Activated naive CD4-positive, alpha-beta T cell treated with anti-CD3 and anti-CD28 coated beads, Interleukin-2, amount 10 ng/mL, durations not matched to agents 7 days and 5 days (primary cell): ENCODE results near the gene PLCD4.

Source experiments
- CTCF ChIA-PET: fragments of 350-600 bp; sonication (Branson Sonifier 250); formaldehyde crosslinking; loops from one replicate; lab custom pipeline; 2021; ENCODE audit warnings: antibody characterized with exemption; lab: Charles Lee
- DNase-seq: peaks from one replicate; pipeline ENCODE4 v3.0.0-alpha.2; 2020
- H3K27ac Mint-ChIP-seq: one replicate; pipeline ENCODE4 v1.8.0; 2021; ENCODE audit warnings: mild to moderate bottlenecking, moderate library complexity, mixed read lengths
- H3K27me3 Mint-ChIP-seq: one replicate; pipeline ENCODE4 v1.8.0; 2021; ENCODE audit warnings: mild to moderate bottlenecking, mixed read lengths
- H3K36me3 Mint-ChIP-seq: one replicate; pipeline ENCODE4 v1.8.0; 2021; ENCODE audit warnings: mixed read lengths
- H3K4me1 Mint-ChIP-seq: one replicate; pipeline ENCODE4 v1.8.0; 2021; ENCODE audit warnings: mixed read lengths
- H3K4me3 Mint-ChIP-seq: one replicate; pipeline ENCODE4 v1.8.0; 2021; ENCODE audit warnings: mild to moderate bottlenecking, moderate library complexity, mixed read lengths
- H3K9me3 Mint-ChIP-seq: one replicate; pipeline ENCODE4 v1.8.0; 2021; ENCODE audit warnings: mixed read lengths

The PLCD4 gene

GRCh38 chr2:218607436-218608115 is at the start of gene PLCD4:
Gene PLCD4, plus strand, starts transcription at chr2:218607899. Its CDS starts 7,841 bp downstream, at chr2:218615740.
- no peak within 1 kb of the TSS for H3K4me3 Mint-ChIP-seq
- H3K9me3 Mint-ChIP-seq: no peaks in the 10 kb centered on the region
- DNase-seq: no peak
- no peaks in the 10 kb centered on the region for H3K4me1 Mint-ChIP-seq
- no peaks in the 10 kb centered on the region for H3K36me3 Mint-ChIP-seq
- CTCF ChIA-PET: interaction anchor here (1.3 kb wide), 1 partner anchor 41 kb away, joined by 4 read pairs; no protein-coding TSS in a partner anchor
- H3K27me3 Mint-ChIP-seq: peaks cover 44% of the 10 kb centered on the region
- H3K27ac Mint-ChIP-seq: no peak within 1 kb of the TSS

DNA sequence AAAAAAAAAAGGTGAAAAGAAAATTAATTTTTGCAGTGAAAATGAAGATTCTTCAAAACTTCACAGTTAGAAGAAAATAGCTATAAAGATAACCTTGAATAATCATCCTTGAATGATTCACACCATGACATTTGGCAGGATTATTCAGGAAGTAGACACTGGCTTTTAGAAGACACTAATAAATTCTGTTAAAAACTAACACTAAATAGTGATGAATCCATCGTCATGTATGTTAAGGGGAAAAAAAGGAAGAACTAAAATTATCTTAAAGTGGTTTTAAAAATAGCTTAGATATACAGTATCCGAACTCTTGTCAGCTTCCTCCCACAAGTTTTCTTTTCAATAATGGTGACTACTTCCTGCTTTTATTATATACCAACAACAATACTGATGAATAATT is 49.8 kb upstream of the PLCD4 start:
- no peaks in the 10 kb centered on the region for H3K9me3 Mint-ChIP-seq
- DNase-seq: no peak
- H3K4me3 Mint-ChIP-seq: no peak overlapping the region
- CTCF ChIA-PET: interaction anchor here (0.6 kb wide), 1 partner anchor 940 kb away, joined by 3 read pairs; no protein-coding TSS in a partner anchor
- H3K4me1 Mint-ChIP-seq: peaks cover 4% of the 10 kb centered on the region
- no peak overlapping the region for H3K27ac Mint-ChIP-seq
- H3K36me3 Mint-ChIP-seq: peaks cover 56% of the 10 kb centered on the region
- no peaks in the 10 kb centered on the region for H3K27me3 Mint-ChIP-seq

GRCh38 chr2:218558986-218559385 is 48.7 kb upstream of the PLCD4 start:
- CTCF ChIA-PET: no interaction called here
- peaks cover 15% of the 10 kb centered on the region for H3K4me1 Mint-ChIP-seq
- H3K4me3 Mint-ChIP-seq: no peak overlapping the region
- no peak for DNase-seq
- peaks cover 53% of the 10 kb centered on the region for H3K36me3 Mint-ChIP-seq
- no peaks in the 10 kb centered on the region for H3K27me3 Mint-ChIP-seq
- peak overlapping the region; percentile 40 for H3K27ac Mint-ChIP-seq
- no peaks in the 10 kb centered on the region for H3K9me3 Mint-ChIP-seq

DNA sequence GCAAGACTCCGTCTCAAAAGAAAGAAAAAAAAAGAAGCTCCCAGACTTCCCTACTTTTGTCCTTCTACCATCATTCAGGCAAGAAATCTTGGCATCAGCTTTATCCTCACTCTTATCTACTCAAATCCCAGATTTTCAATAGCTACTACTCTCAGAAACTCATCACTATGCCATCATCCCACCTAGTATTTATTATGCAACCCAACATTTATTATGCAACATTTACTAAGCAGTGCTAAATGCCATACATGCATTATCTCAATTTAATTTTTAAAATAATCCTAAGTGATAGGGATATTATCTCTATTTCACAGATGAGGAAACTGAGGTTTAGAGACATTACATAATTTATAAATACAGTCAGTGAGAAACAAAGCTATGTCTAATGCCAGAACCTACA is 43.6 kb upstream of the PLCD4 start:
- CTCF ChIA-PET: interaction anchor here (0.7 kb wide), 1 partner anchor 291 kb away, joined by 4 read pairs; no protein-coding TSS in a partner anchor
- Mint-ChIP-seq H3K27ac (no peak overlapping the region), H3K4me1 (peaks cover 34% of the 10 kb centered on the region)

GRCh38 chr2:218566296-218566695 is 41.4 kb upstream of the PLCD4 start:
- H3K27ac Mint-ChIP-seq: no peak overlapping the region
- H3K9me3 Mint-ChIP-seq: no peaks in the 10 kb centered on the region
- H3K36me3 Mint-ChIP-seq: peaks cover 48% of the 10 kb centered on the region
- H3K4me3 Mint-ChIP-seq: peak overlapping the region; percentile 95
- CTCF ChIA-PET: no interaction called here
- no peaks in the 10 kb centered on the region for H3K27me3 Mint-ChIP-seq
- H3K4me1 Mint-ChIP-seq: peaks cover 55% of the 10 kb centered on the region
- no peak for DNase-seq

More for the DNA sequence above, 43.6 kb upstream of the PLCD4 start:
- Mint-ChIP-seq H3K4me3 (no peak overlapping the region), H3K9me3 (no peaks in the 10 kb centered on the region), H3K36me3 (peaks cover 46% of the 10 kb centered on the region), H3K27me3 (no peaks in the 10 kb centered on the region)
- no peak for DNase-seq

DNA sequence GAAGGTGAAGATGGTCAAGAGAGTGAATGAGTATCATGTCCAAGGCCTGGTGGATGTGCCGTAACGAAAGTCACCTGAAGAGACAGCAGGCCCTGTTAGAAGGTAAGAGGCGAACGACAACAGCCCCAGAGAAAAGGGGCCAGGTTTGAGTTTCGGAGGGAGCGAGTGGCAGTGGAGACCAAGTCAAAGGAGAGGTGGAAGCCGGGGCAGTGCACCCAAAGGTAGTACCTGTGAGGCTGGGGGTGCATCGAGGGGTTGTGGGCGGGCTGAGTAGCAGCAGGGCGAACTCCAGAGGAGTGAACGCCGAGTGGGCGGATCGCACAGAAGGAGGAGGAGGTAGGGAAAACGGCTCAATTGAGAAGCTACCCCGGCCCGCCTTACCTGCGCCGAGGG is 39.9 kb upstream of the PLCD4 start:
- Mint-ChIP-seq H3K36me3 (peaks cover 45% of the 10 kb centered on the region), H3K4me3 (peak overlapping the region; percentile 95), H3K27ac (peak overlapping the region; percentile 99), H3K4me1 (peaks cover 64% of the 10 kb centered on the region), H3K9me3 (no peaks in the 10 kb centered on the region), H3K27me3 (no peaks in the 10 kb centered on the region)
- CTCF ChIA-PET: interaction anchor here (0.6 kb wide), 1 partner anchor 52 kb away, joined by 3 read pairs; no protein-coding TSS in a partner anchor
- DNase-seq: peak; percentile 85

GRCh38 chr2:218568190-218569037 is 39.3 kb upstream of the PLCD4 start, which contains the start of the genes CNOT9 and USP37:
Gene CNOT9, plus strand, starts transcription at chr2:218568839. Its CDS starts 116 bp downstream, at chr2:218568955.
Gene USP37, minus strand, starts transcription at chr2:218568351. Its CDS starts 9,698 bp downstream, at chr2:218558653.
- H3K36me3 Mint-ChIP-seq: peaks cover 48% of the 10 kb centered on the region

GRCh38 chr2:218569038-218569431 is 38.7 kb upstream of the PLCD4 start:
- Mint-ChIP-seq H3K27me3 (no peaks in the 10 kb centered on the region), H3K36me3 (peaks cover 44% of the 10 kb centered on the region), H3K9me3 (no peaks in the 10 kb centered on the region), H3K4me1 (peaks cover 58% of the 10 kb centered on the region), H3K27ac (peak overlapping the region; percentile 99), H3K4me3 (peak overlapping the region; percentile 95)
- peak; percentile 63 for DNase-seq
- CTCF ChIA-PET: no interaction called here

More at GRCh38 chr2:218568190-218569037, 39.3 kb upstream of the PLCD4 start, which contains the start of the genes CNOT9 and USP37:
- Mint-ChIP-seq H3K27me3 (no peaks in the 10 kb centered on the region), H3K9me3 (no peaks in the 10 kb centered on the region), H3K4me1 (peaks cover 62% of the 10 kb centered on the region), H3K4me3 (peak within 1 kb of the TSS; percentile 95), H3K27ac (peak within 1 kb of the TSS; percentile 99)
- DNase-seq: peak; percentile 100
- CTCF ChIA-PET: interaction anchor here (0.6 kb wide), 1 partner anchor 52 kb away, joined by 3 read pairs; no protein-coding TSS in a partner anchor

- Mint-ChIP-seq H3K36me3 (peaks cover 44% of the 10 kb centered on the region), H3K27me3 (no peaks in the 10 kb centered on the region), H3K9me3 (no peaks in the 10 kb centered on the region), H3K4me1 (peaks cover 56% of the 10 kb centered on the region), H3K4me3 (peak overlapping the region; percentile 95), H3K27ac (peak overlapping the region; percentile 99)
- peak; percentile 24 for DNase-seq
- CTCF ChIA-PET: no interaction called here
Observed at GRCh38 chr2:218569661-218570500, 37.8 kb upstream of the PLCD4 start.

GRCh38 chr2:218570850-218571249 is 36.8 kb upstream of the PLCD4 start:
- H3K4me3 Mint-ChIP-seq: peak overlapping the region; percentile 95
- no peaks in the 10 kb centered on the region for H3K9me3 Mint-ChIP-seq
- H3K27ac Mint-ChIP-seq: peak overlapping the region; percentile 99
- DNase-seq: no peak
- CTCF ChIA-PET: no interaction called here
- peaks cover 58% of the 10 kb centered on the region for H3K4me1 Mint-ChIP-seq
- H3K36me3 Mint-ChIP-seq: peaks cover 47% of the 10 kb centered on the region
- H3K27me3 Mint-ChIP-seq: no peaks in the 10 kb centered on the region

- H3K4me3 Mint-ChIP-seq: no peak overlapping the region
- CTCF ChIA-PET: interaction anchor here (0.6 kb wide), 1 partner anchor 101 kb away, joined by 3 read pairs; no protein-coding TSS in a partner anchor
Observed at GRCh38 chr2:218576854-218577253, 30.8 kb upstream of the PLCD4 start.

GRCh38 chr2:218577482-218578220 is 30.0 kb upstream of the PLCD4 start:
- no peaks in the 10 kb centered on the region for H3K9me3 Mint-ChIP-seq
- CTCF ChIA-PET: interaction anchor here (0.6 kb wide), 1 partner anchor 102 kb away, joined by 3 read pairs; no protein-coding TSS in a partner anchor
- H3K4me3 Mint-ChIP-seq: no peak overlapping the region
- no peaks in the 10 kb centered on the region for H3K27me3 Mint-ChIP-seq
- peaks cover 38% of the 10 kb centered on the region for H3K4me1 Mint-ChIP-seq
- peaks cover 27% of the 10 kb centered on the region for H3K36me3 Mint-ChIP-seq
- DNase-seq: no peak
- no peak overlapping the region for H3K27ac Mint-ChIP-seq

More at GRCh38 chr2:218576854-218577253, 30.8 kb upstream of the PLCD4 start:
- Mint-ChIP-seq H3K36me3 (peaks cover 27% of the 10 kb centered on the region), H3K27me3 (no peaks in the 10 kb centered on the region), H3K4me1 (peaks cover 40% of the 10 kb centered on the region), H3K9me3 (no peaks in the 10 kb centered on the region), H3K27ac (no peak overlapping the region)
- DNase-seq: no peak
